Keratinocyte (primary cell): ENCODE results near the gene ACTN1. TPM values are rescaled to one million over a fixed set of nuclear protein-coding genes. Genes with fewer than 3 reads are reported as not detected.

ENCODE experiments used
- DNase-seq: peaks from one replicate; pipeline ENCODE4 v3.0.0-alpha.2; 2011; ENCODE audit warnings: low read depth, missing footprints, low spot score
- FAIRE-seq: peaks from 2 replicates; lab custom pipeline; 2011; peaks lifted over from hg19 to GRCh38; lab: Jason Lieb, UNC
- H2AFZ ChIP-seq: 2 replicates; pipeline ENCODE4 v1.6.0; 2012; ENCODE audit warnings: low read length, control low read depth, inconsistent platforms; ENCODE audit not compliant: control insufficient read depth
- H3K27ac ChIP-seq: 2 replicates; pipeline ENCODE4 v1.5.1; 2011; ENCODE audit warnings: low read length; ENCODE audit not compliant: control insufficient read depth, insufficient read depth
- H3K27me3 ChIP-seq: 3 replicates; pipeline ENCODE4 v1.6.0; 2011; ENCODE audit warnings: low read length; ENCODE audit not compliant: control insufficient read depth, insufficient read depth; ENCODE audit errors: extremely low read depth
- H3K36me3 ChIP-seq, 2 experiments: 2 replicates in 1 of 2; 3 replicates in 1 of 2; pipeline ENCODE4 v1.5.1; 2011; ENCODE audit warnings: low read length in 2 of 2, mild to moderate bottlenecking in 1 of 2; ENCODE audit not compliant: control insufficient read depth in 2 of 2, insufficient read depth in 2 of 2; ENCODE audit errors: extremely low read depth in 1 of 2
- H3K4me1 ChIP-seq: 3 replicates; pipeline ENCODE4 v1.5.1; 2011; ENCODE audit warnings: low read length; ENCODE audit not compliant: control insufficient read depth, insufficient read depth; ENCODE audit errors: extremely low read depth
- H3K4me2 ChIP-seq: 3 replicates; pipeline ENCODE4 v1.6.0; 2011; ENCODE audit warnings: low read depth, low read length; ENCODE audit not compliant: control insufficient read depth, insufficient read depth; ENCODE audit errors: extremely low read depth
- H3K4me3 ChIP-seq, 3 experiments: fragments of 200-600 bp in 1 of 3; sonication (generic) in 1 of 3; 2 replicates in 2 of 3; 3 replicates in 1 of 3; pipeline ENCODE4 v1.5.1; 2011 to 2016; ENCODE audit warnings: low read length in 3 of 3, mild to moderate bottlenecking in 3 of 3, control low read depth in 2 of 3, inconsistent platforms in 1 of 3, low read depth in 1 of 3, mixed read lengths in 1 of 3, mixed run types in 1 of 3, moderate library complexity in 1 of 3; ENCODE audit not compliant: control insufficient read depth in 2 of 3, insufficient read depth in 2 of 3; ENCODE audit errors: extremely low read depth in 1 of 3
- H3K79me2 ChIP-seq: 2 replicates; pipeline ENCODE4 v1.6.0; 2012; ENCODE audit warnings: low read length; ENCODE audit not compliant: control insufficient read depth, insufficient read depth
- H3K9ac ChIP-seq: 3 replicates; pipeline ENCODE4 v1.6.0; 2011; ENCODE audit warnings: low read length; ENCODE audit not compliant: control insufficient read depth, insufficient read depth; ENCODE audit errors: extremely low read depth
- H3K9me1 ChIP-seq: 3 replicates; pipeline ENCODE4 v1.6.0; 2011; ENCODE audit warnings: low read length; ENCODE audit not compliant: control insufficient read depth, insufficient read depth; ENCODE audit errors: extremely low read depth
- H3K9me3 ChIP-seq: 2 replicates; pipeline ENCODE4 v1.5.1; 2012; ENCODE audit warnings: low read depth, low read length; ENCODE audit not compliant: control insufficient read depth
- H4K20me1 ChIP-seq: 3 replicates; pipeline ENCODE4 v1.6.0; 2011; ENCODE audit warnings: low read length; ENCODE audit not compliant: control insufficient read depth, insufficient read depth; ENCODE audit errors: extremely low read depth
- CTCF ChIP-seq, 3 experiments: IDR thresholded peaks in 1 of 3; conservative IDR thresholded peaks in 1 of 3; optimal IDR thresholded peaks in 1 of 3; 2 replicates in 2 of 3; 3 replicates in 1 of 3; pipeline versions ENCODE3 to v1.5.1; 2011; ENCODE audit warnings: low read length in 3 of 3, mild to moderate bottlenecking in 3 of 3, moderate library complexity in 2 of 3, control low read depth in 1 of 3, inconsistent platforms in 1 of 3; ENCODE audit not compliant: insufficient read depth in 2 of 3; ENCODE audit errors: extremely low read depth in 1 of 3
- EZH2 ChIP-seq: IDR thresholded peaks from one replicate; pipeline ENCODE4 v1.6.1; 2012; ENCODE audit warnings: inconsistent platforms, mild to moderate bottlenecking, low read length, moderate library complexity
- dilution Hi-C: fragments of 300-500 bp; cut with MboI; formaldehyde crosslinking; loops from one replicate; pipeline ENCODE4 v1.7.0; 2020; ENCODE audit warnings: low sequenced_read_pairs; ENCODE audit not compliant: extremely low pct_ligation_motif_present
- polyA plus RNA-seq, 5 experiments: library from polyadenylated mRNA; depleted of rRNA in 3 of 5; stranded (reverse) in 3 of 5; stranded (forward) in 1 of 5; unstranded in 1 of 5; fragments of >200 nt; gene quantifications; 1 replicate in 1 of 5; 2 replicates in 3 of 5; 3 replicates in 1 of 5; pipeline versions ENCODE4 v1.2.1 to v1.2.3, GENCODE V29; 2011 to 2012; ENCODE audit warnings: missing spikeins in 2 of 5, low read depth in 1 of 5, low replicate concordance in 1 of 5

ACTN1 gene
- polyA plus RNA-seq, 1 donor (not counting 4 experiments of a cell fraction or from before 2014, with no cell fraction given) = 558 TPM

GRCh38 chr14:68964300-68965093 is 14.6 kb downstream of the ACTN1 start:
- no peak for DNase-seq
- dilution Hi-C loops = no loop called here

GRCh38 chr14:68962681-68963080 is 16.4 kb downstream of the ACTN1 start:
- no peak overlapping the region for H3K4me3 ChIP-seq
- peaks cover 25 to 54% of the 10 kb centered on the region in 2 experiments for H3K36me3 ChIP-seq
- H3K9me3 ChIP-seq = no peaks in the 10 kb centered on the region
- FAIRE-seq (no peak), DNase-seq (no peak)
- peaks cover 88% of the 10 kb centered on the region for H4K20me1 ChIP-seq
- TF ChIP-seq EZH2 = no peak
- no peak for TF ChIP-seq CTCF (optimal IDR thresholded peaks at IDR 0.05 in 1 of 3, IDR thresholded peaks at IDR 0.05 in 1 of 3, conservative IDR thresholded peaks at IDR 0.05 in 1 of 3; ENCODE audit: extremely low read depth in 1 of 3, insufficient read depth in 2 of 3, low read length in 3 of 3)
- H3K27me3 ChIP-seq = no peaks in the 10 kb centered on the region
- peaks cover 100% of the 10 kb centered on the region for H3K79me2 ChIP-seq
- no peak overlapping the region for H3K4me2 ChIP-seq
- no peak overlapping the region for H3K27ac ChIP-seq
- no peak overlapping the region for H3K9ac ChIP-seq
- dilution Hi-C loops = no loop called here
- peaks cover 97% of the 10 kb centered on the region for H3K4me1 ChIP-seq
- peaks cover 27% of the 10 kb centered on the region for H3K9me1 ChIP-seq
- H2AFZ ChIP-seq = no peak overlapping the region

More at GRCh38 chr14:68964300-68965093, 14.6 kb downstream of the ACTN1 start:
- H3K27ac ChIP-seq = no peak overlapping the region
- no peak overlapping the region for H3K4me2 ChIP-seq
- peaks cover 96% of the 10 kb centered on the region for H3K4me1 ChIP-seq
- peaks cover 90% of the 10 kb centered on the region for H4K20me1 ChIP-seq
- H3K79me2 ChIP-seq = peaks cover 100% of the 10 kb centered on the region
- peaks cover 27% of the 10 kb centered on the region for H3K9me1 ChIP-seq
- no peaks in the 10 kb centered on the region for H3K27me3 ChIP-seq
- TF ChIP-seq CTCF (optimal IDR thresholded peaks at IDR 0.05 in 1 of 3, IDR thresholded peaks at IDR 0.05 in 1 of 3, conservative IDR thresholded peaks at IDR 0.05 in 1 of 3; ENCODE audit: extremely low read depth in 1 of 3, insufficient read depth in 2 of 3, low read length in 3 of 3) (no peak), EZH2 (no peak)
- no peak overlapping the region for H2AFZ ChIP-seq
- peaks cover 21 to 62% of the 10 kb centered on the region in 2 experiments for H3K36me3 ChIP-seq
- H3K9ac ChIP-seq = no peak overlapping the region
- FAIRE-seq = no peak
- no peak overlapping the region for H3K4me3 ChIP-seq
- H3K9me3 ChIP-seq = no peaks in the 10 kb centered on the region
